ENCODE data around the gene ABHD3. TPM values are rescaled to one million over a fixed set of nuclear protein-coding genes. Genes with fewer than 3 reads are reported as not detected.

ABHD3 gene
- total and polyA plus RNA-seq, 2 donors (not counting 3 experiments of a cell fraction or from before 2014, with no cell fraction given) = 6.3 to 14.9 TPM

- Histone ChIP-seq H2AFZ (ENCODE audit: low read depth, low read length) (no peak overlapping the region), H3K9ac (replicated peaks; ENCODE audit: extremely low read depth, insufficient read depth, low read length) (no peak overlapping the region), H3K27ac (ENCODE audit: insufficient read depth, low read depth, low read length) (no peak overlapping the region), H3K4me2 (ENCODE audit: insufficient read depth, low read length) (no peak overlapping the region), H3K4me3 (replicated peaks in 1 of 3; ENCODE audit: insufficient read depth in 1 of 3, low read depth in 1 of 3, low read length in 3 of 3) (no peak overlapping the region), H3K4me1 (ENCODE audit: control insufficient read depth, extremely low read depth, insufficient read depth, low read length) (peaks cover 12% of the 10 kb centered on the region), H3K79me2 (ENCODE audit: control insufficient read depth, insufficient read depth, low read length) (no peaks in the 10 kb centered on the region), H4K20me1 (replicated peaks; ENCODE audit: control insufficient read depth, extremely low read depth, insufficient read depth, low read length) (no peaks in the 10 kb centered on the region), H3K9me3 (replicated peaks; ENCODE audit: control insufficient read depth, insufficient read depth, low read length) (no peaks in the 10 kb centered on the region), H3K36me3 (ENCODE audit: control insufficient read depth in 2 of 2, extremely low read depth in 1 of 2, insufficient read depth in 2 of 2, low read length in 2 of 2) (no peaks in the 10 kb centered on the region), H3K27me3 (ENCODE audit: control insufficient read depth in 2 of 2, insufficient read depth in 2 of 2, low read length in 2 of 2) (no peaks in the 10 kb centered on the region), H3K9me1 (replicated peaks; ENCODE audit: control insufficient read depth, extremely low read depth, insufficient read depth, low read length) (no peaks in the 10 kb centered on the region)
- FAIRE-seq = no peak
- BruUV-seq (replicated peaks) = no TSS peak
- TF ChIP-seq FOS (IDR thresholded peaks at IDR 0.05; ENCODE audit: borderline replicate concordance, insufficient read depth, low read length) (no peak), POLR2AphosphoS5 (IDR thresholded peaks at IDR 0.05; ENCODE audit: insufficient read depth, low read depth, low read length) (no peak), MAX (IDR thresholded peaks at IDR 0.05; ENCODE audit: insufficient read depth, insufficient read length) (no peak), MYC (IDR thresholded peaks at IDR 0.05; ENCODE audit: low read depth, low read length) (no peak), EZH2 (IDR thresholded peaks at IDR 0.05; ENCODE audit: borderline replicate concordance, low read depth, low read length, severe bottlenecking) (no peak), POLR2A (IDR thresholded peaks at IDR 0.05; ENCODE audit: low read depth, low read length) (no peak), GATA2 (IDR thresholded peaks at IDR 0.05; ENCODE audit: insufficient read depth, insufficient read length, low read depth, low read length) (no peak), CTCF (IDR thresholded peaks at IDR 0.05; ENCODE audit: extremely low read depth in 1 of 2, insufficient read depth in 1 of 2, low read depth in 1 of 2, low read length in 2 of 2) (no peak), JUN (IDR thresholded peaks at IDR 0.05; ENCODE audit: borderline replicate concordance, insufficient read depth, insufficient read length, low read depth) (no peak)
- no peak for DNase-seq (ENCODE audit: low read depth, low spot score)
- dilution Hi-C loops (cut with MboI; ENCODE audit: extremely low pct_ligation_motif_present, low sequenced_read_pairs) = no loop called here
- intact Hi-C loops (cut with micrococcal nuclease) = no loop called here
- CTCF ChIA-PET = no interaction called here
- POLR2A ChIA-PET = no interaction called here
Measured at GRCh38 chr18:21653361-21653760, 51.2 kb downstream of the ABHD3 start.

Data from endothelial cell of umbilical vein (primary cell).